RWPE1 (cell line): ENCODE results near the gene MITD1.

Experiments used
- CTCF ChIA-PET: fragments of 350-600 bp; sonication (Branson Sonifier 250); formaldehyde crosslinking; extraction: SDS; loops from one replicate; lab custom pipeline; 2021; lab: Yijun Ruan, JAX
- POLR2A ChIA-PET: fragments of 400-600 bp; formaldehyde crosslinking; extraction: SDS; loops from one replicate; lab custom pipeline; 2020; ENCODE audit warnings: antibody characterized with exemption; ENCODE audit not compliant: low non-redundant PET; lab: Yijun Ruan, JAX
- DNase-seq: peaks from one replicate; pipeline ENCODE4 v3.0.0; 2012; ENCODE audit warnings: low spot score
- H3K27ac ChIP-seq: fragments of 450-650 bp; 2 replicates; pipeline ENCODE4 v1.5.1; 2017
- CTCF ChIP-seq: fragments of 450-650 bp; conservative IDR thresholded peaks from 2 replicates; pipeline ENCODE4 v1.5.1; 2017; ENCODE audit warnings: low read depth, mild to moderate bottlenecking

Gene MITD1

GRCh38 chr2:99183025-99183424 is 2.2 kb upstream of the MITD1 start:
- DNase-seq: no peak
- H3K27ac ChIP-seq: no peak overlapping the region
- TF ChIP-seq CTCF: no peak
- ChIA-PET CTCF (no interaction called here), POLR2A (no interaction called here)

- H3K27ac ChIP-seq: peak overlapping the region; percentile 86
- TF ChIP-seq CTCF: no peak
- ChIA-PET CTCF (no interaction called here), POLR2A (no interaction called here)
- no peak for DNase-seq
Measured at GRCh38 chr2:99181624-99182000, 754 bp upstream of the MITD1 start.

- no peak for DNase-seq
- ChIA-PET CTCF (no interaction called here), POLR2A (no interaction called here)
- H3K27ac ChIP-seq: no peak overlapping the region
- no peak for TF ChIP-seq CTCF
Measured at GRCh38 chr2:99171377-99172140, 9.3 kb downstream of the MITD1 start.

GRCh38 chr2:99169534-99169933 is 11.3 kb downstream of the MITD1 start:
- TF ChIP-seq CTCF: no peak
- ChIA-PET POLR2A (no interaction called here), CTCF (interaction anchor here (0.6 to 2.6 kb wide), 2 partner anchors 14 to 149 kb away, joined by 3 to 11 read pairs; partner anchors contain the start of genes LIPT1 and TSGA10)
- no peak for DNase-seq
- H3K27ac ChIP-seq: no peak overlapping the region

GRCh38 chr2:99166218-99166617 is 14.6 kb downstream of the MITD1 start:
- CTCF ChIA-PET: no interaction called here
- POLR2A ChIA-PET: interaction anchor here (0.7 kb wide), 1 partner anchor 200 kb away, joined by 6 read pairs; no protein-coding TSS in a partner anchor
- no peak for DNase-seq
- H3K27ac ChIP-seq: no peak overlapping the region
- TF ChIP-seq CTCF: no peak

- H3K27ac ChIP-seq: no peak overlapping the region
- ChIA-PET CTCF (interaction anchor here (0.7 kb wide), 1 partner anchor 206 kb away, joined by 3 read pairs; no protein-coding TSS in a partner anchor), POLR2A (no interaction called here)
- no peak for DNase-seq
- no peak for TF ChIP-seq CTCF
Measured at GRCh38 chr2:99159594-99159993, 21.3 kb downstream of the MITD1 start.
